ENCODE results near the gene EXOC4. TPM values are rescaled to one million over a fixed set of nuclear protein-coding genes. Genes with fewer than 3 reads are reported as not detected.

Gene EXOC4
- total RNA-seq, 1 donor from 2014 or later = 99.2 TPM

DNA sequence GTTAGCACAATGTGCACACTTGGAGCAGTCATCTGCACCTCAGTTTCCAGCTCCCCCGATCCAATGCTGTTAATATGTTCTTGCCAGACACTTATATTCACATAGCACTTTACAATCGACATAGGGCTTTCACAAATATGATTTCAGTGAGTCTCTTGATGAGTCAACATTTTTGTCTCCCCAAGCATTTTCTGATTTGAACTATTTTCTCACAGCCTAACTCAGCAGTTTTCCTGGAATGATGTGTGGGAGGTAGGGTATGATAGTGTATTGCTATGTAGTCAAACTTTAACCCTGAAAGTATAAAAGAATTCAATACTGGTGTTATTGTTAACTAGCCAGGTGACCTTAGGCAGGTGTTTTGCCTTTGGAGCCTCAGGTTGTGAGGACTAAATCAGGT is 791.8 kb downstream of the EXOC4 start:
- Histone ChIP-seq H3K27me3 (no peaks in the 10 kb centered on the region), H3K4me3 (no peak overlapping the region), H3K27ac (no peak overlapping the region), H3K9me3 (no peaks in the 10 kb centered on the region), H3K36me3 (no peaks in the 10 kb centered on the region), H3K4me1 (no peaks in the 10 kb centered on the region)
- TF ChIP-seq POLR2A (IDR thresholded peaks at IDR 0.05) = no peak
- TF ChIP-seq, protein P1, sequence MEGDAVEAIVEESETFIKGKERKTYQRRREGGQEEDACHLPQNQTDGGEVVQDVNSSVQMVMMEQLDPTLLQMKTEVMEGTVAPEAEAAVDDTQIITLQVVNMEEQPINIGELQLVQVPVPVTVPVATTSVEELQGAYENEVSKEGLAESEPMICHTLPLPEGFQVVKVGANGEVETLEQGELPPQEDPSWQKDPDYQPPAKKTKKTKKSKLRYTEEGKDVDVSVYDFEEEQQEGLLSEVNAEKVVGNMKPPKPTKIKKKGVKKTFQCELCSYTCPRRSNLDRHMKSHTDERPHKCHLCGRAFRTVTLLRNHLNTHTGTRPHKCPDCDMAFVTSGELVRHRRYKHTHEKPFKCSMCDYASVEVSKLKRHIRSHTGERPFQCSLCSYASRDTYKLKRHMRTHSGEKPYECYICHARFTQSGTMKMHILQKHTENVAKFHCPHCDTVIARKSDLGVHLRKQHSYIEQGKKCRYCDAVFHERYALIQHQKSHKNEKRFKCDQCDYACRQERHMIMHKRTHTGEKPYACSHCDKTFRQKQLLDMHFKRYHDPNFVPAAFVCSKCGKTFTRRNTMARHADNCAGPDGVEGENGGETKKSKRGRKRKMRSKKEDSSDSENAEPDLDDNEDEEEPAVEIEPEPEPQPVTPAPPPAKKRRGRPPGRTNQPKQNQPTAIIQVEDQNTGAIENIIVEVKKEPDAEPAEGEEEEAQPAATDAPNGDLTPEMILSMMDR (IDR thresholded peaks at IDR 0.05) = no peak
- no peak for TF ChIP-seq POLR2AphosphoS5 (IDR thresholded peaks at IDR 0.05; ENCODE audit: insufficient read depth in 1 of 2, low read depth in 1 of 2)
- intact Hi-C loops (cut with DNase I) = no loop called here
- DNase-seq (ENCODE audit: extremely low spot score in 2 of 2) = no peak

DNA sequence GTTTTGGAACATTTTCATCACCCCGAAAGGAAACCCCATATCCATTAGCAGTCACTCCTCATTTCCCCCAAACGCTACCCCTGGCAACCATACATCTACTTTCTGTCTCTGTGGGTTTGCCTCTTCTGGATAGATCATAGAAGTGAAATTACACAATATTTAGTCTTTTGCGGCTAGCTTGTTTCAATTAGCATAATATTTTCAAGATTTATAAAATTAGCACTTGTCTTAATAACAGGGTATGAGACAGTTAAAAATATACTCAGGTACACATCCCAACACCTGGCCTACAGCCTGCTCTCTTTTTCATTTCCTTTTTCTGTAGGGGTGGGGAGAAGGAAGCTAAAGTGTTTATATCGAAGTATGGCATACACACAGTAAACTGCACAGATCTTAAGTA is 792.8 kb downstream of the EXOC4 start:
- intact Hi-C loops (cut with DNase I) = no loop called here
- no peak overlapping the region for H3K27ac ChIP-seq
- no peak for TF ChIP-seq POLR2A (IDR thresholded peaks at IDR 0.05)
- TF ChIP-seq POLR2AphosphoS5 (IDR thresholded peaks at IDR 0.05; ENCODE audit: insufficient read depth in 1 of 2, low read depth in 1 of 2) = no peak
- TF ChIP-seq, protein P1 (IDR thresholded peaks at IDR 0.05) = no peak
- DNase-seq (ENCODE audit: extremely low spot score in 2 of 2) = no peak
- H3K27me3 ChIP-seq = no peaks in the 10 kb centered on the region
- no peaks in the 10 kb centered on the region for H3K4me1 ChIP-seq
- H3K4me3 ChIP-seq = no peak overlapping the region
- no peaks in the 10 kb centered on the region for H3K9me3 ChIP-seq
- no peaks in the 10 kb centered on the region for H3K36me3 ChIP-seq

DNA sequence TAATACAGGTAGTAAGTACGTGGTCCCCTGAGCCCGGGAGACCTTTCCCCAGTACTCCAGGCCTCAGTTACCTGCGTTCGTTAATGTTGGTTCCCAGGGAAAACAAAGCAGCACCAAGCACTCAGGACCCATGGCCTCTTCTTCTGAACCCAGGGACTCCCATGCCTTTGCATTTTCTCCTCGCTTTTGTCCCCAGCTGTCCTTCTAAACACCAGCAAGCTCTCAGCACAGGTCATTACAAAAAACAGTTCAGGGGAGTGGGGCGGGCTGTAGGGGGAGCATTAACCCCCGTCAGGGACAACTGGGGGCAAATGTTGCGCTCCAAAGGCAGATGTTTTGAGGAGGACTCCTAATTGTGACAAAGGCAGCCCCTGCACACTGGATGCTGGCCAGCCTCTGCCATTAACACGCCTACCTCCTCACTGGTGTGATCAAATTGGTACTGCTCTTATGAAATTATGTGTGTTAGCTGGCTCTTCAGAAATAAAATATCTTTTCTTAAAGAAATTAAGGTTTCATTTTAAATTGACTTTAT is 793.8 kb downstream of the EXOC4 start:
- Histone ChIP-seq H3K9me3 (no peaks in the 10 kb centered on the region), H3K36me3 (no peaks in the 10 kb centered on the region), H3K4me3 (no peak overlapping the region), H3K4me1 (no peaks in the 10 kb centered on the region), H3K27me3 (no peaks in the 10 kb centered on the region), H3K27ac (no peak overlapping the region)
- intact Hi-C loops (cut with DNase I) = no loop called here
- DNase-seq (ENCODE audit: extremely low spot score in 2 of 2) = no peak
- no peak for TF ChIP-seq POLR2A (IDR thresholded peaks at IDR 0.05)
- TF ChIP-seq, protein P1 (IDR thresholded peaks at IDR 0.05) = no peak

DNA sequence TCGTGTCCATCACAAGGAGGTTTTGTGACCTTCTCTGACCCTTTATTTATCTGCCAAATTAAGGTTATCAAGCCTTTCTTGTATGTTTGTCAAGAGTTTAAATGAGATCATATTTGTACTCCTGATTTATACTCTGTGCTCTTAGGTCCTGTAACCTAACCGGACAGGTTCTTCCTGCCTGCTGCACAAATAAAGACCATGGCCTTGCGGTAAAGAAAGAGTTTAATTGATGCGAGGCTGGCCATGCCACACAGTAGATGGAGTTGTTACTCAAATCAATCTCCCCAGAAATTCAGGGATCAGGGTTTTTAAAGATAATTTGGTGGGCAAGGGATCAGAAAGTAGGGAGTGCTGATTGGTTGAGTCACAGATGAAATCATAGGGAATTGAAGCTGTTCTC is 794.8 kb downstream of the EXOC4 start:
- no peak for DNase-seq (ENCODE audit: extremely low spot score in 2 of 2)
- Histone ChIP-seq H3K27me3 (no peaks in the 10 kb centered on the region), H3K4me3 (no peak overlapping the region), H3K36me3 (no peaks in the 10 kb centered on the region), H3K27ac (no peak overlapping the region), H3K4me1 (no peaks in the 10 kb centered on the region), H3K9me3 (no peaks in the 10 kb centered on the region)
- intact Hi-C loops (cut with DNase I) = no loop called here
- TF ChIP-seq, protein P1 (IDR thresholded peaks at IDR 0.05) = no peak
- TF ChIP-seq POLR2A (IDR thresholded peaks at IDR 0.05) = no peak
- TF ChIP-seq POLR2AphosphoS5 (IDR thresholded peaks at IDR 0.05; ENCODE audit: insufficient read depth in 1 of 2, low read depth in 1 of 2) = no peak

DNA sequence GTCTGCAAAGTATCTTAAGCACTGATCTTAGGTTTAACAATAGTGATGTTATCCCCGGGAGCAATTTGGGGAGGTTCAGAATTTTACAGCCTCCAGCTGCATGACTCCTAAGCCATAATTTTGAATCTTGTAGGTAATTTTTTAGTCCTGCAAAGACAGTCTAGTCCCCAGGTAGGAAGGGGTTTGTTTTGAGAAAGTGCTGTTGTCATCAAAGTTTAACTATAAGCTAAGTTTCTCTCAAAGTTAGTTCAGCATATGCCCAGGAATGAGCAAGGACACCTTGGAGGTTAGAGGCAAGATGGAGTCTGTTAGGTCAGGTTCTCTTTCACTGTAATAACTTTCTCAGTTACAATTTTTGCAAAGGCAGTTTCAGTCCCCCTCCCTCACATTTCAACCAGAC is 795.3 kb downstream of the EXOC4 start:
- Histone ChIP-seq H3K4me1 (no peaks in the 10 kb centered on the region), H3K36me3 (no peaks in the 10 kb centered on the region), H3K9me3 (no peaks in the 10 kb centered on the region), H3K4me3 (no peak overlapping the region), H3K27me3 (no peaks in the 10 kb centered on the region), H3K27ac (no peak overlapping the region)
- intact Hi-C loops (cut with DNase I) = no loop called here
- no peak for DNase-seq (ENCODE audit: extremely low spot score in 2 of 2)
- TF ChIP-seq POLR2A (IDR thresholded peaks at IDR 0.05) (no peak), POLR2AphosphoS5 (IDR thresholded peaks at IDR 0.05; ENCODE audit: insufficient read depth in 1 of 2, low read depth in 1 of 2) (no peak)
- TF ChIP-seq, protein P1 (IDR thresholded peaks at IDR 0.05) = no peak

Data from vagina (tissue), 2 donors.